Neural cell (in vitro differentiated cells): ENCODE measurements around the gene SEMA7A. TPM values are rescaled to one million over a fixed set of nuclear protein-coding genes. Genes with fewer than 3 reads are reported as not detected.
A peak's percentile ranks its signal among the peaks of the same experiment; 100 is the strongest.

Source experiments
- H2AFZ ChIP-seq: fragments of 200-600, 300-800 bp; sonication (generic), shearing (Covaris generic); 2 replicates; pipeline ENCODE4 v1.6.0; 2014; ENCODE audit warnings: low read depth, mild to moderate bottlenecking, antibody characterized with exemption, low read length, moderate library complexity
- H3F3A ChIP-seq: fragments of 200-600 bp; shearing (Covaris generic); 2 replicates; pipeline ENCODE4 v1.6.1; 2016; ENCODE audit warnings: mild to moderate bottlenecking, moderate library complexity, mixed read lengths, antibody characterized with exemption, low read length; ENCODE audit not compliant: insufficient read depth, poor library complexity, severe bottlenecking
- H3K27ac ChIP-seq: fragments of 200-600, 300-800 bp; sonication (generic), shearing (Covaris generic); 2 replicates; pipeline ENCODE4 v1.5.1; 2014; ENCODE audit warnings: mild to moderate bottlenecking, low read length, moderate library complexity
- H3K27me3 ChIP-seq: fragments of 300-800, 200-600 bp; sonication (generic), shearing (Covaris generic); 2 replicates; pipeline ENCODE4 v1.6.0; 2014; ENCODE audit warnings: mild to moderate bottlenecking, low read depth, low read length, moderate library complexity; ENCODE audit not compliant: insufficient read depth
- H3K36me3 ChIP-seq: fragments of 300-800, 200-600 bp; sonication (generic), shearing (Covaris generic); 2 replicates; pipeline ENCODE4 v1.5.1; 2014; ENCODE audit warnings: mild to moderate bottlenecking, antibody characterized with exemption, low read length, moderate library complexity; ENCODE audit not compliant: insufficient read depth
- H3K4me2 ChIP-seq: fragments of 300-800, 200-600 bp; sonication (generic), shearing (Covaris generic); 2 replicates; pipeline ENCODE4 v1.6.0; 2014; ENCODE audit warnings: mild to moderate bottlenecking, low read length
- H3K4me3 ChIP-seq: fragments of 300-800, 200-600 bp; sonication (generic), shearing (Covaris generic); 2 replicates; pipeline ENCODE4 v1.5.1; 2014; ENCODE audit warnings: mild to moderate bottlenecking, low read length, moderate library complexity
- H3K79me2 ChIP-seq: fragments of 200-600 bp; shearing (Covaris generic); replicated peaks from 2 replicates; pipeline ENCODE4 v1.6.0; 2014; ENCODE audit warnings: mild to moderate bottlenecking, low read length, moderate library complexity; ENCODE audit not compliant: insufficient read depth
- H3K9ac ChIP-seq: fragments of 300-800, 200-600 bp; sonication (generic), shearing (Covaris generic); 2 replicates; pipeline ENCODE4 v1.6.1; 2016; ENCODE audit warnings: mild to moderate bottlenecking, low read length, mixed read lengths
- H3K9me2 ChIP-seq: fragments of 200-600 bp; shearing (Covaris generic); 2 replicates; pipeline ENCODE4 v1.6.1; 2016; ENCODE audit warnings: mild to moderate bottlenecking, low read length, mixed read lengths; ENCODE audit not compliant: insufficient read depth
- H3K9me3 ChIP-seq: fragments of 200-600, 300-800 bp; sonication (generic), shearing (Covaris generic); 2 replicates; pipeline ENCODE4 v1.6.1; 2016; ENCODE audit warnings: mild to moderate bottlenecking, mixed run types, low read length, moderate library complexity, mixed read lengths
- H4K20me1 ChIP-seq: fragments of 200-600 bp; shearing (Covaris generic); 2 replicates; pipeline ENCODE4 v1.6.1; 2016; ENCODE audit warnings: mild to moderate bottlenecking, mixed run types; ENCODE audit not compliant: insufficient read depth
- EP300 ChIP-seq: fragments of 450-650 bp; conservative IDR thresholded peaks from 2 replicates; pipeline ENCODE4 v1.6.1; 2014; ENCODE audit warnings: antibody characterized with exemption, mild to moderate bottlenecking, moderate library complexity; ENCODE audit not compliant: poor library complexity, severe bottlenecking
- EZH2 ChIP-seq: fragments of 200-600, 300-800 bp; shearing (Covaris generic), sonication (generic); IDR thresholded peaks from 2 replicates; pipeline ENCODE4 v1.6.1; 2014; ENCODE audit warnings: antibody characterized with exemption, low read length, borderline replicate concordance, mild to moderate bottlenecking; ENCODE audit not compliant: insufficient read depth, poor library complexity, severe bottlenecking
- MXI1 ChIP-seq: fragments of 450-650 bp; conservative IDR thresholded peaks from 2 replicates; pipeline ENCODE4 v1.6.1; 2014; ENCODE audit warnings: antibody characterized with exemption, mild to moderate bottlenecking; ENCODE audit not compliant: poor library complexity, severe bottlenecking
- POLR2AphosphoS5 ChIP-seq: IDR thresholded peaks from 2 replicates; pipeline ENCODE4 v1.6.1; 2012
- RAD21 ChIP-seq: fragments of 450-650 bp; conservative IDR thresholded peaks from 2 replicates; pipeline ENCODE4 v1.6.1; 2014; ENCODE audit warnings: antibody characterized with exemption, mild to moderate bottlenecking, moderate library complexity
- REST ChIP-seq: IDR thresholded peaks from 2 replicates; pipeline ENCODE4 v1.6.1; 2012; ENCODE audit warnings: borderline replicate concordance
- SMC3 ChIP-seq: fragments of 450-650 bp; conservative IDR thresholded peaks from 2 replicates; pipeline ENCODE4 v1.6.1; 2014; ENCODE audit warnings: antibody characterized with exemption, mild to moderate bottlenecking, moderate library complexity; ENCODE audit not compliant: poor library complexity
- TAF1 ChIP-seq: IDR thresholded peaks from 2 replicates; pipeline ENCODE4 v1.6.1; 2012; ENCODE audit warnings: low read depth
- polyA plus RNA-seq: library from polyadenylated mRNA; depleted of rRNA; stranded (reverse); fragments of >200 nt; gene quantifications from 2 replicates; pipeline ENCODE4 v1.2.3, GENCODE V29; 2014
- TF ChIP-seq, protein P1 (sequence below): fragments of 450-650 bp; IDR thresholded peaks from 2 replicates; pipeline ENCODE4 v1.5.1; 2014; ENCODE audit warnings: antibody characterized with exemption, mild to moderate bottlenecking, moderate library complexity; ENCODE audit not compliant: poor library complexity, severe bottlenecking

SEMA7A gene
- polyA plus RNA-seq, 1 donor from 2014 or later = 28.8 TPM

DNA sequence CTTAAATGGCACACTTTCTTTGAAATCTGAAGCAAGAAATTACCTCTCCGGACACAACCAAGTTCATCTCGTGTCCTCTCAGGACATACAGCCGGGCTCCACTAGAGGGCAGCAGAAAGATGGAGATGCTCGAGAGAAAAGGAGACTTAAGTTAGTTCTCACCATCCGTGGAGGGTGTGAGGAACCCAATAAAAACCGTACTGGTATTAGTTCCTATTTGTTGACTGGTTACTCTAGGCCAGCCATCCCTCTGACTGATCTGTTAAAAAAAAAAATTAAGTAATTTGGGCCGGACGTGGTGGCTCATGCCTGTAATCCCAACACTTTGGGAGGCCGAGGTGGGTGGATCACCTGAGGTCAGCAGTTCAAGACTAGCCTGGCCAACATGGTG lies 58.5 kb downstream of the SEMA7A start:
- no peaks in the 10 kb centered on the region for H3K36me3 ChIP-seq

DNA sequence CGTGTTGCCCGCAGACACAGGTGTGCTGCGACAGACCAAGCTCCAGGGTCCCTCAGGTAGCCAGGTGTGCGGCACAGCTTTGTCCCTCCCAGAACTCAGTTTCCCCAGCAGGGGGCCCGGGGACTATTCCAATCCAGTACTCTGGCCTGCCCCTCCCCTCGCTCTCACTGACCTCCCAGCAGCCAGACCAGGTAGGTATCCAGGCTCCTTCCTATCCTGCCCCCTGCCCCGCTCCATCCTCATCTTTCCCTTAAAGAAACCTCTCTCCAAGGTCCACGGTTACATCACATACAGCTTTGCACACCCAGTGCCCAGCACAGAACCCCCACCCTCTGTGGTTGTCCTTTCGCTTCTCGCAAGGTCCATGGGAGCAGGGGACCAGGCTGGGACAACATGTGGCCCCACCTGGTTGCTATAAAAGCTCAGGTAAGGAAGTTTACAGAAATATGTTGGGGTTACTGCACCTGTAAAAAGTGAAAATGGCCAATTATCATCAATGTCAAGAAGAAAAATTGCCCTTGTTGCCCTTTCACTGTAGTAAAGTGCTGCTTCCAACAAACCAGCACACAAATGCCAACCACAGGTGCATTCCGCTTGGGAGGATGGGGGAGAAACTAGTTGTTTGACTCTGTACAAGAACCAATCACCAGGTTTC lies 59.0 kb downstream of the SEMA7A start:
- H4K20me1 ChIP-seq = no peaks in the 10 kb centered on the region
- H2AFZ ChIP-seq = no peak overlapping the region
- no peaks in the 10 kb centered on the region for H3K27me3 ChIP-seq
- H3K9ac ChIP-seq = peak overlapping the region; percentile 16
- peak overlapping the region; percentile 92 for H3K4me3 ChIP-seq
- no peaks in the 10 kb centered on the region for H3F3A ChIP-seq
- H3K79me2 ChIP-seq = no peaks in the 10 kb centered on the region
- no peak overlapping the region for H3K27ac ChIP-seq
- H3K9me2 ChIP-seq = no peaks in the 10 kb centered on the region
- H3K4me2 ChIP-seq = peak overlapping the region; percentile 60
- H3K9me3 ChIP-seq = no peaks in the 10 kb centered on the region
- no peaks in the 10 kb centered on the region for H3K36me3 ChIP-seq
- no peak for TF ChIP-seq TAF1
- no peak for TF ChIP-seq REST
- TF ChIP-seq, protein P1, sequence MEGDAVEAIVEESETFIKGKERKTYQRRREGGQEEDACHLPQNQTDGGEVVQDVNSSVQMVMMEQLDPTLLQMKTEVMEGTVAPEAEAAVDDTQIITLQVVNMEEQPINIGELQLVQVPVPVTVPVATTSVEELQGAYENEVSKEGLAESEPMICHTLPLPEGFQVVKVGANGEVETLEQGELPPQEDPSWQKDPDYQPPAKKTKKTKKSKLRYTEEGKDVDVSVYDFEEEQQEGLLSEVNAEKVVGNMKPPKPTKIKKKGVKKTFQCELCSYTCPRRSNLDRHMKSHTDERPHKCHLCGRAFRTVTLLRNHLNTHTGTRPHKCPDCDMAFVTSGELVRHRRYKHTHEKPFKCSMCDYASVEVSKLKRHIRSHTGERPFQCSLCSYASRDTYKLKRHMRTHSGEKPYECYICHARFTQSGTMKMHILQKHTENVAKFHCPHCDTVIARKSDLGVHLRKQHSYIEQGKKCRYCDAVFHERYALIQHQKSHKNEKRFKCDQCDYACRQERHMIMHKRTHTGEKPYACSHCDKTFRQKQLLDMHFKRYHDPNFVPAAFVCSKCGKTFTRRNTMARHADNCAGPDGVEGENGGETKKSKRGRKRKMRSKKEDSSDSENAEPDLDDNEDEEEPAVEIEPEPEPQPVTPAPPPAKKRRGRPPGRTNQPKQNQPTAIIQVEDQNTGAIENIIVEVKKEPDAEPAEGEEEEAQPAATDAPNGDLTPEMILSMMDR = no peak
- TF ChIP-seq MXI1 = no peak
- TF ChIP-seq SMC3 = no peak
- no peak for TF ChIP-seq RAD21
- TF ChIP-seq POLR2AphosphoS5 = no peak
- TF ChIP-seq EP300 = no peak

More for the DNA sequence above, 58.5 kb downstream of the SEMA7A start:
- H4K20me1 ChIP-seq = no peaks in the 10 kb centered on the region
- H3K27me3 ChIP-seq = no peaks in the 10 kb centered on the region
- TF ChIP-seq EZH2 = no peak
- TF ChIP-seq MXI1 = no peak
- no peak for TF ChIP-seq REST
- TF ChIP-seq, protein P1 = peak; percentile 86
- no peak for TF ChIP-seq TAF1
- peak; percentile 73 for TF ChIP-seq SMC3
- no peak for TF ChIP-seq EP300
- TF ChIP-seq RAD21 = peak; percentile 77
- no peak for TF ChIP-seq POLR2AphosphoS5
- H3K9ac ChIP-seq = no peak overlapping the region
- no peaks in the 10 kb centered on the region for H3K9me3 ChIP-seq
- H3K79me2 ChIP-seq = no peaks in the 10 kb centered on the region
- H3K4me2 ChIP-seq = no peak overlapping the region
- H2AFZ ChIP-seq = no peak overlapping the region
- H3F3A ChIP-seq = no peaks in the 10 kb centered on the region
- H3K9me2 ChIP-seq = no peaks in the 10 kb centered on the region
- no peak overlapping the region for H3K27ac ChIP-seq
- H3K4me3 ChIP-seq = peak overlapping the region; percentile 92
